Activated naive CD4-positive, alpha-beta T cell treated with anti-CD3 and anti-CD28 coated beads, Interleukin-2, amount 10 ng/mL, durations not matched to agents 5 hours and 36 hours (primary cell): ENCODE results near the gene CDKN1B. TPM values are rescaled to one million over a fixed set of nuclear protein-coding genes. Genes with fewer than 3 reads are reported as not detected.

Experiments
- microRNA-seq: library from miRNA; unstranded; fragments of <30 nt; microRNA quantifications from one replicate; pipeline ENCODE4 v1.2.0, GENCODE V29; 2022; ENCODE audit warnings: borderline microRNAs expressed, borderline replicate concordance
- total RNA-seq, 2 experiments: library from RNA; stranded (reverse); gene quantifications; one replicate each; pipeline ENCODE4 v1.2.3, GENCODE V29; 2021

CDKN1B gene
- 100 to 1,000 TPM; 133 to 138 TPM for total RNA-seq

GRCh38 chr12:12716793-12717585 lies at the start of gene CDKN1B:
Gene CDKN1B, plus strand, starts transcription at chr12:12717368. Its CDS starts 472 bp downstream, at chr12:12717840.

Small RNA genes within 50 kb of the gene (microRNA-seq; reads per million reads assigned to microRNA genes)
- gene MIR613: not detected

Other genes with a start within 250 kb of the CDKN1B start
- gene DUSP16, start 154.5 kb upstream of the CDKN1B start, total RNA-seq: 10 to 100 TPM; 41.6 to 42.3 TPM
- 10 to 100 TPM; 21.9 to 23.2 TPM for gene CREBL2, start 105.5 kb upstream of the CDKN1B start, total RNA-seq
- gene GPR19, start 21.2 kb upstream of the CDKN1B start, total RNA-seq: 1 to 10 TPM; 7.9 to 8.5 TPM
- gene APOLD1, start 68.3 kb downstream of the CDKN1B start, total RNA-seq: 10 to 100 TPM in 1 of 2 experiments, 1 to 10 TPM in 1; 9.0 to 11.9 TPM
- 10 to 100 TPM; 54.0 to 63.1 TPM for gene DDX47, start 96.0 kb downstream of the CDKN1B start, total RNA-seq
- under 1 TPM; 0.05 to 0.23 TPM for gene GPRC5A, start 174.2 kb downstream of the CDKN1B start, total RNA-seq
- under 1 TPM; 0.83 to 0.99 TPM for gene GPRC5D, start 234.8 kb downstream of the CDKN1B start, total RNA-seq